Activated CD4-positive, alpha-beta T cell treated with anti-CD3 and anti-CD28 coated beads for 36 hours (primary cell): ENCODE data around the gene RAB32. TPM values are rescaled to one million over a fixed set of nuclear protein-coding genes. Genes with fewer than 3 reads are reported as not detected.
"Not testable (repeated sequence)": the region's sequence is repeated elsewhere in the genome, so short reads cannot be mapped to it uniquely, and the experiment has no call there.

Experiments used
- ATAC-seq: fragments of 200-7000 bp; cut with Tn5 transposase; one replicate; pipeline ENCODE4 v1.10.0; 2021; ENCODE audit warnings: mild to moderate bottlenecking, moderate library complexity
- CTCF ChIA-PET: fragments of 350-600 bp; sonication (Branson Sonifier 250); formaldehyde crosslinking; loops from one replicate; lab custom pipeline; 2021; ENCODE audit warnings: antibody characterized with exemption; lab: Charles Lee
- POLR2A ChIA-PET: fragments of 350-600 bp; sonication (Branson Sonifier 250); formaldehyde crosslinking; loops from one replicate; lab custom pipeline; 2021; ENCODE audit warnings: antibody characterized with exemption, inconsistent platforms; lab: Charles Lee
- DNase-seq: peaks from one replicate; pipeline ENCODE4 v3.0.0-alpha.2; 2020
- H3K27ac Mint-ChIP-seq: one replicate; pipeline ENCODE4 v1.8.0; 2021; ENCODE audit warnings: mixed read lengths
- H3K27me3 Mint-ChIP-seq: one replicate; pipeline ENCODE4 v1.8.0; 2021; ENCODE audit warnings: mixed read lengths
- H3K36me3 Mint-ChIP-seq: one replicate; pipeline ENCODE4 v1.8.0; 2021; ENCODE audit warnings: low read depth, mixed read lengths
- H3K4me1 Mint-ChIP-seq: one replicate; pipeline ENCODE4 v1.8.0; 2021; ENCODE audit warnings: mixed read lengths
- H3K4me3 Mint-ChIP-seq: one replicate; pipeline ENCODE4 v1.8.0; 2021; ENCODE audit warnings: mild to moderate bottlenecking, moderate library complexity, mixed read lengths
- H3K9me3 Mint-ChIP-seq: one replicate; pipeline ENCODE4 v1.8.0; 2021; ENCODE audit warnings: low read depth, mixed read lengths
- intact Hi-C, 2 experiments: fragments of 100-400 bp; cut with DNase I in 1 of 2; cut with micrococcal nuclease in 1 of 2; formaldehyde crosslinking; loops; one replicate each; pipeline versions ENCODE4 v1.14.2 to v1.15.1; 2022 to 2024; cut with DNase I, micrococcal nuclease
- total RNA-seq, 2 experiments: library from RNA; stranded (reverse); gene quantifications; one replicate each; pipeline ENCODE4 v1.2.3, GENCODE V29; 2021

Gene RAB32
- total RNA-seq, 2 experiments from 2014 or later: 0.44 to 1.1 TPM

GRCh38 chr6:146547889-146548288, 4.3 kb downstream of the RAB32 start:
- no peaks in the 10 kb centered on the region for H3K36me3 Mint-ChIP-seq

GRCh38 chr6:146548898-146549374, 5.3 kb downstream of the RAB32 start:
- Mint-ChIP-seq H3K4me1 (peaks cover 5% of the 10 kb centered on the region), H3K27ac (no peak overlapping the region), H3K4me3 (no peak overlapping the region), H3K27me3 (peaks cover 14% of the 10 kb centered on the region), H3K36me3 (no peaks in the 10 kb centered on the region), H3K9me3 (no peaks in the 10 kb centered on the region)
- no peak for ATAC-seq
- intact Hi-C loops: loop anchor here in 1 of 2 experiments (5.0 kb wide), 1 partner anchor 153 kb away; no protein-coding TSS in a partner anchor
- no peak for DNase-seq
- ChIA-PET CTCF (no interaction called here), POLR2A (no interaction called here)

More at GRCh38 chr6:146547889-146548288, 4.3 kb downstream of the RAB32 start:
- intact Hi-C loops: loop anchor here in 1 of 2 experiments (5.0 kb wide), 1 partner anchor 154 kb away; no protein-coding TSS in a partner anchor
- CTCF ChIA-PET: no interaction called here
- DNase-seq (no peak), ATAC-seq (no peak)
- peaks cover 5% of the 10 kb centered on the region for H3K4me1 Mint-ChIP-seq
- H3K27me3 Mint-ChIP-seq: peaks cover 16% of the 10 kb centered on the region
- H3K4me3 Mint-ChIP-seq: no peak overlapping the region
- H3K27ac Mint-ChIP-seq: no peak overlapping the region
- POLR2A ChIA-PET: no interaction called here
- H3K9me3 Mint-ChIP-seq: no peaks in the 10 kb centered on the region

- Mint-ChIP-seq H3K36me3 (no peaks in the 10 kb centered on the region), H3K9me3 (no peaks in the 10 kb centered on the region), H3K27me3 (peaks cover 2% of the 10 kb centered on the region), H3K27ac (no peak overlapping the region), H3K4me3 (no peak overlapping the region), H3K4me1 (no peaks in the 10 kb centered on the region)
- DNase-seq (no peak), ATAC-seq (no peak)
- intact Hi-C loops: no loop called here
- ChIA-PET POLR2A (no interaction called here), CTCF (interaction anchor here (1.3 kb wide), 1 partner anchor 9 kb away, joined by 3 read pairs; no protein-coding TSS in a partner anchor)
Observed at GRCh38 chr6:146550911-146551310, 7.3 kb downstream of the RAB32 start.

- no peak overlapping the region for H3K4me3 Mint-ChIP-seq
- CTCF ChIA-PET: interaction anchor here (1.3 kb wide), 1 partner anchor 9 kb away, joined by 3 read pairs; no protein-coding TSS in a partner anchor
- intact Hi-C loops: no loop called here
- ATAC-seq (no peak), DNase-seq (no peak)
- H3K4me1 Mint-ChIP-seq: no peaks in the 10 kb centered on the region
- H3K27ac Mint-ChIP-seq: no peak overlapping the region
- POLR2A ChIA-PET: no interaction called here
- no peaks in the 10 kb centered on the region for H3K36me3 Mint-ChIP-seq
- H3K9me3 Mint-ChIP-seq: no peaks in the 10 kb centered on the region
- H3K27me3 Mint-ChIP-seq: peaks cover 2% of the 10 kb centered on the region
Observed at GRCh38 chr6:146551545-146551944, 7.9 kb downstream of the RAB32 start.

- no peak for DNase-seq
- ChIA-PET POLR2A (no interaction called here), CTCF (interaction anchor here (0.5 kb wide), 1 partner anchor 39 kb away, joined by 3 read pairs; no protein-coding TSS in a partner anchor)
- H3K27ac Mint-ChIP-seq: no peak overlapping the region
- no peak for ATAC-seq
- H3K4me3 Mint-ChIP-seq: no peak overlapping the region
- intact Hi-C loops: no loop called here
- no peaks in the 10 kb centered on the region for H3K4me1 Mint-ChIP-seq
- H3K27me3 Mint-ChIP-seq: peaks cover 2% of the 10 kb centered on the region
- H3K9me3 Mint-ChIP-seq: no peaks in the 10 kb centered on the region
- no peaks in the 10 kb centered on the region for H3K36me3 Mint-ChIP-seq
Observed at GRCh38 chr6:146553377-146554135, 9.9 kb downstream of the RAB32 start.

- no peaks in the 10 kb centered on the region for H3K4me1 Mint-ChIP-seq
- ChIA-PET POLR2A (no interaction called here), CTCF (interaction anchor here (1.5 kb wide), 1 partner anchor 9 kb away, joined by 3 read pairs; no protein-coding TSS in a partner anchor)
- no peaks in the 10 kb centered on the region for H3K36me3 Mint-ChIP-seq
- no peaks in the 10 kb centered on the region for H3K9me3 Mint-ChIP-seq
- no peak for DNase-seq
- H3K4me3 Mint-ChIP-seq: no peak overlapping the region
- ATAC-seq: no peak
- no peak overlapping the region for H3K27ac Mint-ChIP-seq
- no peaks in the 10 kb centered on the region for H3K27me3 Mint-ChIP-seq
- intact Hi-C loops: no loop called here
Observed at GRCh38 chr6:146560607-146561006, 17.0 kb downstream of the RAB32 start.

- ATAC-seq, H3K4me3 Mint-ChIP-seq, H3K4me1 Mint-ChIP-seq, DNase-seq, H3K27me3 Mint-ChIP-seq, H3K9me3 Mint-ChIP-seq, CTCF ChIA-PET, H3K27ac Mint-ChIP-seq, intact Hi-C loops, H3K36me3 Mint-ChIP-seq, POLR2A ChIA-PET: not testable (repeated sequence)
Observed at GRCh38 chr6:146566661-146567060, 23.0 kb downstream of the RAB32 start.

GRCh38 chr6:146568619-146569018, 25.0 kb downstream of the RAB32 start:
- H3K36me3 Mint-ChIP-seq, H3K4me1 Mint-ChIP-seq, H3K27ac Mint-ChIP-seq, DNase-seq, H3K27me3 Mint-ChIP-seq, CTCF ChIA-PET, H3K4me3 Mint-ChIP-seq, POLR2A ChIA-PET, intact Hi-C loops, ATAC-seq: not testable (repeated sequence)
- H3K9me3 Mint-ChIP-seq: peaks cover 11% of the 10 kb centered on the region

GRCh38 chr6:146574211-146574610, 30.6 kb downstream of the RAB32 start:
- CTCF ChIA-PET: no interaction called here
- intact Hi-C loops: no loop called here
- no peak for ATAC-seq
- H3K4me3 Mint-ChIP-seq: no peak overlapping the region
- H3K27me3 Mint-ChIP-seq: no peaks in the 10 kb centered on the region
- no peak overlapping the region for H3K27ac Mint-ChIP-seq
- POLR2A ChIA-PET: no interaction called here
- no peaks in the 10 kb centered on the region for H3K4me1 Mint-ChIP-seq
- H3K9me3 Mint-ChIP-seq: peaks cover 7% of the 10 kb centered on the region
- DNase-seq: no peak
- H3K36me3 Mint-ChIP-seq: no peaks in the 10 kb centered on the region

- no peak overlapping the region for H3K4me3 Mint-ChIP-seq
- H3K27ac Mint-ChIP-seq: no peak overlapping the region
- peaks cover 2% of the 10 kb centered on the region for H3K9me3 Mint-ChIP-seq
- ChIA-PET CTCF (no interaction called here), POLR2A (no interaction called here)
- intact Hi-C loops: no loop called here
- no peaks in the 10 kb centered on the region for H3K27me3 Mint-ChIP-seq
- H3K36me3 Mint-ChIP-seq: no peaks in the 10 kb centered on the region
- DNase-seq: no peak
- no peak for ATAC-seq
- H3K4me1 Mint-ChIP-seq: no peaks in the 10 kb centered on the region
Observed at GRCh38 chr6:146578054-146578453, 34.4 kb downstream of the RAB32 start.

- Mint-ChIP-seq H3K9me3 (no peaks in the 10 kb centered on the region), H3K27ac (no peak overlapping the region), H3K4me1 (no peaks in the 10 kb centered on the region), H3K36me3 (no peaks in the 10 kb centered on the region), H3K27me3 (no peaks in the 10 kb centered on the region), H3K4me3 (no peak overlapping the region)
- intact Hi-C loops: no loop called here
- DNase-seq (no peak), ATAC-seq (no peak)
- ChIA-PET POLR2A (no interaction called here), CTCF (no interaction called here)
Observed at GRCh38 chr6:146581968-146582367, 38.3 kb downstream of the RAB32 start.

GRCh38 chr6:146582857-146583256, 39.2 kb downstream of the RAB32 start:
- no peaks in the 10 kb centered on the region for H3K4me1 Mint-ChIP-seq
- no peaks in the 10 kb centered on the region for H3K27me3 Mint-ChIP-seq
- no peak overlapping the region for H3K27ac Mint-ChIP-seq
- H3K4me3 Mint-ChIP-seq: no peak overlapping the region
- H3K9me3 Mint-ChIP-seq: no peaks in the 10 kb centered on the region
- no peaks in the 10 kb centered on the region for H3K36me3 Mint-ChIP-seq
- POLR2A ChIA-PET: no interaction called here
- CTCF ChIA-PET: no interaction called here
- intact Hi-C loops: no loop called here
- ATAC-seq (no peak), DNase-seq (no peak)
